ENCODE measurements around the gene SHANK3.

SHANK3 gene

GRCh38 chr22:50670513-50670912 lies 2.1 kb upstream of the SHANK3 start:
- H3K4me3 ChIP-seq (ENCODE audit: low read depth, low read length), result no peak overlapping the region
- DNase-seq (ENCODE audit: low read depth), result no peak
- TF ChIP-seq MYC (IDR thresholded peaks at IDR 0.05; ENCODE audit: low read depth, low read length) (no peak), POLR2A (IDR thresholded peaks at IDR 0.05; ENCODE audit: extremely low read depth, insufficient read length) (no peak), MAX (IDR thresholded peaks at IDR 0.05; ENCODE audit: low read depth, low read length) (no peak)
- TF ChIP-seq, protein P1, sequence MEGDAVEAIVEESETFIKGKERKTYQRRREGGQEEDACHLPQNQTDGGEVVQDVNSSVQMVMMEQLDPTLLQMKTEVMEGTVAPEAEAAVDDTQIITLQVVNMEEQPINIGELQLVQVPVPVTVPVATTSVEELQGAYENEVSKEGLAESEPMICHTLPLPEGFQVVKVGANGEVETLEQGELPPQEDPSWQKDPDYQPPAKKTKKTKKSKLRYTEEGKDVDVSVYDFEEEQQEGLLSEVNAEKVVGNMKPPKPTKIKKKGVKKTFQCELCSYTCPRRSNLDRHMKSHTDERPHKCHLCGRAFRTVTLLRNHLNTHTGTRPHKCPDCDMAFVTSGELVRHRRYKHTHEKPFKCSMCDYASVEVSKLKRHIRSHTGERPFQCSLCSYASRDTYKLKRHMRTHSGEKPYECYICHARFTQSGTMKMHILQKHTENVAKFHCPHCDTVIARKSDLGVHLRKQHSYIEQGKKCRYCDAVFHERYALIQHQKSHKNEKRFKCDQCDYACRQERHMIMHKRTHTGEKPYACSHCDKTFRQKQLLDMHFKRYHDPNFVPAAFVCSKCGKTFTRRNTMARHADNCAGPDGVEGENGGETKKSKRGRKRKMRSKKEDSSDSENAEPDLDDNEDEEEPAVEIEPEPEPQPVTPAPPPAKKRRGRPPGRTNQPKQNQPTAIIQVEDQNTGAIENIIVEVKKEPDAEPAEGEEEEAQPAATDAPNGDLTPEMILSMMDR (IDR thresholded peaks at IDR 0.05; ENCODE audit: low read depth, low read length), result no peak

GRCh38 chr22:50670914-50671538 lies 1.6 kb upstream of the SHANK3 start:
- TF ChIP-seq MYC (IDR thresholded peaks at IDR 0.05; ENCODE audit: low read depth, low read length) (no peak), MAX (IDR thresholded peaks at IDR 0.05; ENCODE audit: low read depth, low read length) (no peak), POLR2A (IDR thresholded peaks at IDR 0.05; ENCODE audit: extremely low read depth, insufficient read length) (no peak)
- TF ChIP-seq, protein P1 (IDR thresholded peaks at IDR 0.05; ENCODE audit: low read depth, low read length), result no peak
- no peak for DNase-seq (ENCODE audit: low read depth)
- H3K4me3 ChIP-seq (ENCODE audit: low read depth, low read length), result no peak overlapping the region

DNA sequence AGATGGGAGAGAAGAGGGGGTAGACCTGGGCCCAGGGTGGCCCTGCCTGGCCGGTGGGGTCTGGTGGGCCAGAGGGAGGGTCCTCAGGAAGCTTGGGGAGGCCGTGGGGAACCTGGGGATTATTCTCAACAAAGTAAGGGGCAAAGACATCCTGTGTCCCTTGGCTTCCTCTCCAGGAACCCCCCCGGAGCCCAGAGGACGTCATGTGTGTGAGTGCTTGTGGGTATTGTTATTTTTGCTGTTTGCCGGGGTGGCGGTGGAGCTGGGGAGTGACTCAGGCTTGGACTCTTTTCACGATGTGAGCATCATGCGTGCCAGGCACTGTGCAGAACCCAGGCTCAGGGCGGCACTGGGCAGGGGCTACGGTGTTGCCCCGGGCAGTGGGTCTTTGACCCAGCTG lies 982 bp upstream of the SHANK3 start:
- DNase-seq (ENCODE audit: low read depth), result no peak
- H3K4me3 ChIP-seq (ENCODE audit: low read depth, low read length), result no peak overlapping the region
- TF ChIP-seq MAX (IDR thresholded peaks at IDR 0.05; ENCODE audit: low read depth, low read length) (no peak), MYC (IDR thresholded peaks at IDR 0.05; ENCODE audit: low read depth, low read length) (no peak), POLR2A (IDR thresholded peaks at IDR 0.05; ENCODE audit: extremely low read depth, insufficient read length) (no peak)
- TF ChIP-seq, protein P1 (IDR thresholded peaks at IDR 0.05; ENCODE audit: low read depth, low read length), result no peak

DNA sequence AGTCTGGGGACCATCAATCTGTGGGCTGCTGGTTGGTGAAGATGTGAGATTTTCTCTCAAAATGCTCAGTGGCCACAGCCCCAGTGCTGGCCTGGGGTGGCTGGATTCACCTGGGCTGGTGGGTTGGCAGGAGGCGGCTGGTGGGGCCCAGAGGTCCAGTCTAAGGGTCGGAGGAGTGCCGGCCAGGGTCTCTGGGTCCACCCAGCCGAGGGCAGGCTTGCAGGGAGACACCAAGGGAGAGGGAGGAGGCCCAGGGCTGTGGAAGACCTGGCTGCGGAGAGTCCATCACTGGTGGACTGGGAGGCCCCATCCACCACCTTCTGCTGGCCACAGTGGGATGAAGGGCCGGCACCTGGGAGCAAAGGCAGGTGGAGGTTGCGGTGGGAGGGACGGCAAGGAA lies 582 bp upstream of the SHANK3 start:
- DNase-seq (ENCODE audit: low read depth), result no peak
- TF ChIP-seq, protein P1 (IDR thresholded peaks at IDR 0.05; ENCODE audit: low read depth, low read length), result no peak
- TF ChIP-seq POLR2A (IDR thresholded peaks at IDR 0.05; ENCODE audit: extremely low read depth, insufficient read length) (no peak), MYC (IDR thresholded peaks at IDR 0.05; ENCODE audit: low read depth, low read length) (no peak), MAX (IDR thresholded peaks at IDR 0.05; ENCODE audit: low read depth, low read length) (no peak)
- H3K4me3 ChIP-seq (ENCODE audit: low read depth, low read length), result no peak overlapping the region

GRCh38 chr22:50673231-50674129 lies 857 bp downstream of the SHANK3 start:
- TF ChIP-seq POLR2A (IDR thresholded peaks at IDR 0.05; ENCODE audit: extremely low read depth, insufficient read length) (no peak), MAX (IDR thresholded peaks at IDR 0.05; ENCODE audit: low read depth, low read length) (no peak), MYC (IDR thresholded peaks at IDR 0.05; ENCODE audit: low read depth, low read length) (no peak)
- TF ChIP-seq, protein P1 (IDR thresholded peaks at IDR 0.05; ENCODE audit: low read depth, low read length), result no peak
- H3K4me3 ChIP-seq (ENCODE audit: low read depth, low read length), result no peak overlapping the region
- no peak for DNase-seq (ENCODE audit: low read depth)

Data from NB4 (cell line).